ENCODE measurements around the gene UCK2.

GRCh38 chr1:165829888-165830287 is 2.5 kb downstream of the UCK2 start:
- TF ChIP-seq CTCF (IDR thresholded peaks at IDR 0.05) (no peak), POLR2A (IDR thresholded peaks at IDR 0.05) (no peak)

Measured in adrenal gland (tissue), 5 donors.